Hepatocyte (in vitro differentiated cells): ENCODE measurements around the gene DOCK1. TPM values are rescaled to one million over a fixed set of nuclear protein-coding genes. Genes with fewer than 3 reads are reported as not detected.

ENCODE experiments used
- DNase-seq: peaks from one replicate; pipeline ENCODE4 v3.0.0-alpha.2; 2016; ENCODE audit warnings: low spot score
- H2AFZ ChIP-seq: fragments of 200-600 bp; sonication (generic); 2 replicates; pipeline ENCODE4 v1.6.0; 2016; ENCODE audit warnings: antibody characterized with exemption, mild to moderate bottlenecking
- H3K27ac ChIP-seq: fragments of 200-600 bp; sonication (generic); 2 replicates; pipeline ENCODE4 v1.5.1; 2016; ENCODE audit warnings: mild to moderate bottlenecking
- H3K27me3 ChIP-seq: fragments of 200-600 bp; sonication (generic); 2 replicates; pipeline ENCODE4 v1.6.1; 2016
- H3K36me3 ChIP-seq: fragments of 200-600 bp; sonication (generic); replicated peaks from 2 replicates; pipeline ENCODE4 v1.5.1; 2016; ENCODE audit warnings: low read depth; ENCODE audit not compliant: insufficient read depth
- H3K4me1 ChIP-seq: fragments of 200-600 bp; sonication (generic); 2 replicates; pipeline ENCODE4 v1.5.1; 2016; ENCODE audit warnings: mild to moderate bottlenecking, moderate library complexity; ENCODE audit not compliant: insufficient read depth
- H3K4me2 ChIP-seq: fragments of 200-600 bp; sonication (generic); 2 replicates; pipeline ENCODE4 v1.6.0; 2016
- H3K4me3 ChIP-seq: fragments of 200-600 bp; sonication (generic); 2 replicates; pipeline ENCODE4 v1.5.1; 2016; ENCODE audit warnings: mild to moderate bottlenecking
- H3K79me2 ChIP-seq: fragments of 200-600 bp; sonication (generic); 2 replicates; pipeline ENCODE4 v1.6.0; 2017; ENCODE audit warnings: mild to moderate bottlenecking
- H3K9me2 ChIP-seq: fragments of 200-600 bp; sonication (generic); replicated peaks from 2 replicates; pipeline ENCODE4 v1.6.0; 2017; ENCODE audit warnings: mild to moderate bottlenecking; ENCODE audit not compliant: insufficient read depth
- H3K9me3 ChIP-seq: fragments of 200-600 bp; sonication (generic); 2 replicates; pipeline ENCODE4 v1.5.1; 2016; ENCODE audit warnings: low read depth, mild to moderate bottlenecking
- H4K20me1 ChIP-seq: fragments of 200-600 bp; sonication (generic); 2 replicates; pipeline ENCODE4 v1.6.0; 2016; ENCODE audit warnings: mild to moderate bottlenecking; ENCODE audit not compliant: insufficient read depth, poor library complexity, severe bottlenecking
- CTCF ChIP-seq: fragments of 200-600 bp; sonication (generic); IDR thresholded peaks from 2 replicates; pipeline ENCODE4 v1.5.1; 2016; ENCODE audit warnings: antibody characterized with exemption, mild to moderate bottlenecking; ENCODE audit not compliant: poor library complexity
- EZH2 ChIP-seq: fragments of 200-600 bp; sonication (generic); IDR thresholded peaks from 2 replicates; pipeline ENCODE4 v1.6.1; 2016; ENCODE audit warnings: antibody characterized with exemption, mild to moderate bottlenecking, borderline replicate concordance
- EZH2phosphoT487 ChIP-seq: fragments of 200-600 bp; sonication (generic); IDR thresholded peaks from one replicate; pipeline ENCODE4 v1.6.1; 2018; ENCODE audit warnings: antibody characterized with exemption, mild to moderate bottlenecking, low read depth, moderate library complexity; ENCODE audit not compliant: unreplicated experiment, severe bottlenecking
- WGBS: methylation state at CpG from one replicate; pipeline ENCODE4 v1.1.6; 2016; ENCODE audit warnings: low lambda C conversion rate; ENCODE audit errors: missing lambda C conversion rate; 5-methylcytosine and 5-hydroxymethylcytosine counted together
- polyA plus RNA-seq: library from polyadenylated mRNA; unstranded; fragments of >200 nt; fragmentation: Nextera tagmentation; extraction: Ambion mirVana; gene quantifications from 2 replicates; pipeline ENCODE4 v1.2.1, GENCODE V29; 2016
- total RNA-seq: library from RNA; depleted of rRNA; stranded (reverse); fragments of >200 nt; gene quantifications from 2 replicates; pipeline ENCODE4 v1.2.3, GENCODE V29; 2014

The DOCK1 gene
- total and polyA plus RNA-seq, 2 experiments from 2014 or later, result 16.0 to 55.5 TPM

DNA sequence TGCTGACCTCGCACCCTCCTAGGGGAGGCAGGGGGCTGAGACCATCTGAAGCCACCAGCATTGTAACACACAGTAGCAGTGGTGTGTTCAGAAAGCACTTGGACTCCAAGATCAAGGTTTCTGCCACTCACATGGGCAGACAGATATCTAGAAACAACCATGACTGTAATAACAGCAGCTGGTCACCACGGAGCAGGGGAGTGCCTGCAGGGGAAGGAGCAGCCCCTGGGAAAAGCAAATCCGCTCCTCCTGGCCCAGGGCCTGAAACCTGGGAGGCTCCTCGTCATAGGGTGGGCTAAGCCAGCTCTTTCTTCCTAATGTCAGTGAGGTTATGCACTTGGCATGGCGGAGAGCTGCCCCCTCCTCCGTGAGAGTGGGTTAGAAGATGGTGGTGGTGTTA lies 409.6 kb downstream of the DOCK1 start:
- Histone ChIP-seq H4K20me1 (no peaks in the 10 kb centered on the region), H2AFZ (no peak overlapping the region), H3K9me3 (no peaks in the 10 kb centered on the region), H3K36me3 (no peaks in the 10 kb centered on the region), H3K9me2 (no peaks in the 10 kb centered on the region), H3K4me2 (no peak overlapping the region), H3K4me1 (no peaks in the 10 kb centered on the region), H3K79me2 (no peaks in the 10 kb centered on the region), H3K27me3 (no peaks in the 10 kb centered on the region), H3K27ac (no peak overlapping the region), H3K4me3 (no peak overlapping the region)
- no peak for DNase-seq
- WGBS, result 91% methylated on average over 6 of the region's 6 CpGs
- no peak for TF ChIP-seq EZH2phosphoT487
- TF ChIP-seq CTCF, result no peak
- TF ChIP-seq EZH2, result no peak

- Histone ChIP-seq H3K27ac (no peak overlapping the region), H3K79me2 (no peaks in the 10 kb centered on the region), H3K4me2 (no peak overlapping the region), H3K4me1 (no peaks in the 10 kb centered on the region), H3K4me3 (no peak overlapping the region), H3K9me3 (no peaks in the 10 kb centered on the region), H4K20me1 (no peaks in the 10 kb centered on the region), H2AFZ (no peak overlapping the region), H3K27me3 (no peaks in the 10 kb centered on the region), H3K36me3 (no peaks in the 10 kb centered on the region), H3K9me2 (no peaks in the 10 kb centered on the region)
- DNase-seq, result no peak
- TF ChIP-seq EZH2, result no peak
- no peak for TF ChIP-seq CTCF
- no peak for TF ChIP-seq EZH2phosphoT487
- WGBS, result 98% methylated on average over 5 of the region's 5 CpGs
These were observed 410.7 kb downstream of the DOCK1 start for GRCh38 chr10:127315888-127316287.

GRCh38 chr10:127318396-127318795 lies 413.2 kb downstream of the DOCK1 start:
- no peak for DNase-seq
- no peak overlapping the region for H3K27ac ChIP-seq
- TF ChIP-seq EZH2phosphoT487, result no peak
- no peak for TF ChIP-seq CTCF
- TF ChIP-seq EZH2, result no peak
- H3K9me3 ChIP-seq, result no peaks in the 10 kb centered on the region
- H3K36me3 ChIP-seq, result no peaks in the 10 kb centered on the region
- H4K20me1 ChIP-seq, result no peaks in the 10 kb centered on the region
- H3K4me3 ChIP-seq, result no peak overlapping the region
- H3K4me2 ChIP-seq, result no peak overlapping the region
- no peak overlapping the region for H2AFZ ChIP-seq
- H3K79me2 ChIP-seq, result no peaks in the 10 kb centered on the region
- 92% methylated on average over 6 of the region's 6 CpGs for WGBS
- no peaks in the 10 kb centered on the region for H3K4me1 ChIP-seq
- no peaks in the 10 kb centered on the region for H3K27me3 ChIP-seq
- no peaks in the 10 kb centered on the region for H3K9me2 ChIP-seq

DNA sequence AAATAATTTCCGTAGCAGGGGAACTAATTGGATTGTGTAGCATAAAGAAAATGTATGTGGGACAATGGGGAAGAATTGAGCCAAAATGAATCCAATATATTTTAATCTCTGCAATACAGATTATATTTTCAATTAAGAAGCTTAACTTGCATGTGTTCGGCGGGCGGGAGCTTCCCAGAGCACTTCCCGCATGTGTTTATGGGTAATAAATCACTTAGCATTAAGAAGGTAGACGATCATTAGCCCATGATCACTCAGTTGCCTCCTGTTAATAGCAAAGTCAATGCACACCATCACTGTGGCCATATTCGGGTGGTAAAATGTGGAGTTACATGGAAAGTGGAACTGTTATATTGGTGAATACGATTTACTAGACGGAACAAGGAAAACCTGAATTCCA lies 414.0 kb downstream of the DOCK1 start:
- 93% methylated on average over 9 of the region's 9 CpGs for WGBS
- Histone ChIP-seq H3K4me3 (no peak overlapping the region), H3K27ac (no peak overlapping the region), H3K27me3 (no peaks in the 10 kb centered on the region), H3K9me2 (no peaks in the 10 kb centered on the region), H3K36me3 (no peaks in the 10 kb centered on the region), H3K79me2 (no peaks in the 10 kb centered on the region), H3K4me1 (no peaks in the 10 kb centered on the region), H3K4me2 (no peak overlapping the region), H4K20me1 (no peaks in the 10 kb centered on the region), H3K9me3 (no peaks in the 10 kb centered on the region), H2AFZ (no peak overlapping the region)
- TF ChIP-seq EZH2, result no peak
- TF ChIP-seq CTCF, result no peak
- TF ChIP-seq EZH2phosphoT487, result no peak
- no peak for DNase-seq
